GM23248 (cell line): Measurements from ENCODE around the gene FAAH. TPM values are rescaled to one million over a fixed set of nuclear protein-coding genes. Genes with fewer than 3 reads are reported as not detected.
A peak's percentile ranks its signal among the peaks of the same experiment; 100 is the strongest.

ENCODE experiments used
- DNase-seq: peaks from one replicate; pipeline ENCODE4 v3.0.0-alpha.2; 2015
- H2AFZ ChIP-seq: fragments of 200-600 bp; sonication (generic); 2 replicates; pipeline ENCODE4 v1.6.1; 2016; ENCODE audit warnings: antibody characterized with exemption
- H3F3A ChIP-seq: fragments of 200-600 bp; sonication (generic); 2 replicates; pipeline ENCODE4 v1.6.1; 2016; ENCODE audit warnings: mild to moderate bottlenecking, antibody characterized with exemption, mixed run types; ENCODE audit not compliant: insufficient read depth
- H3K27ac ChIP-seq: fragments of 200-600 bp; sonication (generic); 2 replicates; pipeline ENCODE4 v1.5.1; 2016; ENCODE audit warnings: mild to moderate bottlenecking
- H3K27me3 ChIP-seq: fragments of 200-600 bp; sonication (generic); replicated peaks from 2 replicates; pipeline ENCODE4 v1.6.1; 2016; ENCODE audit warnings: mild to moderate bottlenecking; ENCODE audit not compliant: insufficient read depth
- H3K36me3 ChIP-seq: fragments of 200-600 bp; sonication (generic); 2 replicates; pipeline ENCODE4 v1.6.1; 2016; ENCODE audit warnings: low read depth, mild to moderate bottlenecking
- H3K4me1 ChIP-seq: fragments of 200-600 bp; sonication (generic); 2 replicates; pipeline ENCODE4 v1.6.1; 2016; ENCODE audit warnings: mild to moderate bottlenecking; ENCODE audit not compliant: insufficient read depth
- H3K4me2 ChIP-seq: fragments of 200-600 bp; sonication (generic); one replicate; pipeline ENCODE4 v1.6.1; 2016; ENCODE audit warnings: mild to moderate bottlenecking; ENCODE audit not compliant: unreplicated experiment
- H3K4me3 ChIP-seq: fragments of 200-600 bp; sonication (generic); 2 replicates; pipeline ENCODE4 v1.5.1; 2016; ENCODE audit warnings: mild to moderate bottlenecking
- H3K79me2 ChIP-seq: fragments of 200-600 bp; sonication (generic); 2 replicates; pipeline ENCODE4 v1.6.1; 2016; ENCODE audit warnings: mild to moderate bottlenecking; ENCODE audit not compliant: insufficient read depth
- H3K9ac ChIP-seq: fragments of 200-600 bp; sonication (generic); 2 replicates; pipeline ENCODE4 v1.6.1; 2016; ENCODE audit warnings: mild to moderate bottlenecking
- H3K9me2 ChIP-seq: fragments of 200-600 bp; sonication (generic); 2 replicates; pipeline ENCODE4 v1.6.1; 2016; ENCODE audit warnings: mixed run types, mild to moderate bottlenecking, moderate library complexity; ENCODE audit not compliant: insufficient read depth
- H3K9me3 ChIP-seq: fragments of 200-600 bp; sonication (generic); one replicate; pipeline ENCODE4 v1.6.1; 2017; ENCODE audit warnings: low read depth
- H4K20me1 ChIP-seq: fragments of 200-600 bp; sonication (generic); 2 replicates; pipeline ENCODE4 v1.6.0; 2016; ENCODE audit not compliant: insufficient read depth
- EZH2 ChIP-seq: fragments of 200-600 bp; sonication (generic); IDR thresholded peaks from 2 replicates; pipeline ENCODE4 v1.6.1; 2018; ENCODE audit warnings: antibody characterized with exemption, mild to moderate bottlenecking; ENCODE audit not compliant: insufficient read depth, poor library complexity, severe bottlenecking
- EZH2phosphoT487 ChIP-seq: fragments of 200-600 bp; sonication (generic); IDR thresholded peaks from 2 replicates; pipeline ENCODE4 v1.6.1; 2018; ENCODE audit warnings: antibody characterized with exemption, moderate library complexity, mild to moderate bottlenecking, low read depth; ENCODE audit not compliant: insufficient read depth
- WGBS, 2 experiments: methylation state at CpG; one replicate each; pipeline ENCODE4 v1.1.6; 2015 to 2017; ENCODE audit warnings: low lambda C conversion rate in 2 of 2, low coverage in 1 of 2; ENCODE audit errors: missing lambda C conversion rate in 2 of 2; 5-methylcytosine and 5-hydroxymethylcytosine counted together
- in situ Hi-C: fragments of 300-500 bp; cut with MboI; formaldehyde crosslinking; loops from 2 replicates; pipeline ENCODE4 v1.15.0; 2020
- polyA plus RNA-seq: library from polyadenylated mRNA; unstranded; fragments of >200 nt; fragmentation: Nextera tagmentation; extraction: Ambion mirVana; gene quantifications from 2 replicates; pipeline ENCODE4 v1.2.1, GENCODE V29; 2016
- total RNA-seq: library from RNA; depleted of rRNA; stranded (reverse); fragments of >200 nt; shearing (Covaris generic); gene quantifications from 2 replicates; pipeline ENCODE4 v1.2.3, GENCODE V29; 2014

Gene FAAH
- total and polyA plus RNA-seq, 2 experiments from 2014 or later, result 0.74 to 0.97 TPM

- Histone ChIP-seq H3K9me3 (no peaks in the 10 kb centered on the region), H3K36me3 (no peaks in the 10 kb centered on the region), H3F3A (no peaks in the 10 kb centered on the region), H3K4me1 (no peaks in the 10 kb centered on the region), H3K27me3 (peaks cover 38% of the 10 kb centered on the region), H3K9me2 (no peaks in the 10 kb centered on the region), H3K79me2 (no peaks in the 10 kb centered on the region), H3K4me3 (no peak overlapping the region), H3K4me2 (no peak overlapping the region), H4K20me1 (no peaks in the 10 kb centered on the region), H3K27ac (no peak overlapping the region), H3K9ac (no peak overlapping the region), H2AFZ (no peak overlapping the region)
- 54 to 55% methylated on average over 5 of the region's 5 CpGs for WGBS, 2 experiments
- DNase-seq, result peak; percentile 21
- in situ Hi-C loops, result no loop called here
- TF ChIP-seq EZH2phosphoT487 (no peak), EZH2 (no peak)
These were observed 62.4 kb downstream of the FAAH start for GRCh38 chr1:46456411-46456963.

- no peak for DNase-seq
- TF ChIP-seq EZH2, result no peak
- no peak for TF ChIP-seq EZH2phosphoT487
- Histone ChIP-seq H3K4me2 (no peak overlapping the region), H3K27me3 (peaks cover 35% of the 10 kb centered on the region), H4K20me1 (no peaks in the 10 kb centered on the region), H3K79me2 (no peaks in the 10 kb centered on the region), H3K9ac (no peak overlapping the region), H3K4me1 (peaks cover 5% of the 10 kb centered on the region), H3K4me3 (no peak overlapping the region), H3K36me3 (no peaks in the 10 kb centered on the region), H3K27ac (no peak overlapping the region), H3F3A (no peaks in the 10 kb centered on the region), H3K9me3 (no peaks in the 10 kb centered on the region), H3K9me2 (no peaks in the 10 kb centered on the region), H2AFZ (no peak overlapping the region)
- in situ Hi-C loops, result no loop called here
- WGBS, 2 experiments, result 70 to 75% methylated on average over 6 of the region's 6 CpGs
These were observed 63.1 kb downstream of the FAAH start for GRCh38 chr1:46457178-46457577.

- Histone ChIP-seq H3K36me3 (no peaks in the 10 kb centered on the region), H3K9ac (no peak overlapping the region), H3K27ac (no peak overlapping the region), H3K9me2 (no peaks in the 10 kb centered on the region), H3K27me3 (peaks cover 34% of the 10 kb centered on the region), H3F3A (peaks cover 4% of the 10 kb centered on the region; the same call in 1 of the 2 replicates), H3K9me3 (no peaks in the 10 kb centered on the region), H4K20me1 (no peaks in the 10 kb centered on the region), H2AFZ (no peak overlapping the region), H3K4me1 (peaks cover 7% of the 10 kb centered on the region), H3K4me2 (no peak overlapping the region), H3K4me3 (no peak overlapping the region), H3K79me2 (no peaks in the 10 kb centered on the region)
- DNase-seq, result no peak
- TF ChIP-seq EZH2 (no peak), EZH2phosphoT487 (no peak)
- 33 to 38% methylated on average over 4 of the region's 4 CpGs for WGBS, 2 experiments
- in situ Hi-C loops, result no loop called here
These were observed 64.1 kb downstream of the FAAH start for GRCh38 chr1:46458190-46458589.

GRCh38 chr1:46458846-46459245 lies 64.7 kb downstream of the FAAH start:
- Histone ChIP-seq H3K79me2 (no peaks in the 10 kb centered on the region), H3K9ac (no peak overlapping the region)

More at GRCh38 chr1:46458846-46459245, 64.7 kb downstream of the FAAH start:
- no peak for DNase-seq
- Histone ChIP-seq H3K4me2 (no peak overlapping the region), H3K4me3 (no peak overlapping the region), H3F3A (peaks cover 4% of the 10 kb centered on the region; the same call in 1 of the 2 replicates), H3K27me3 (peaks cover 34% of the 10 kb centered on the region), H2AFZ (no peak overlapping the region), H3K36me3 (no peaks in the 10 kb centered on the region), H3K27ac (no peak overlapping the region), H3K9me2 (no peaks in the 10 kb centered on the region), H4K20me1 (no peaks in the 10 kb centered on the region), H3K4me1 (peaks cover 7% of the 10 kb centered on the region), H3K9me3 (no peaks in the 10 kb centered on the region)
- WGBS, 2 experiments, result 36 to 41% methylated on average over 6 to 7 of the region's 7 CpGs
- TF ChIP-seq EZH2phosphoT487 (no peak), EZH2 (no peak)
- in situ Hi-C loops, result no loop called here
